Activated naive CD4-positive, alpha-beta T cell treated with anti-CD3 and anti-CD28 coated beads, Interleukin-2, amount 50 U/mL, for 16 hours (primary cell): Measurements from ENCODE around the gene ENPP3.
"Not testable (repeated sequence)": the region's sequence is repeated elsewhere in the genome, so short reads cannot be mapped to it uniquely, and the experiment has no call there.

Experiments
- DNase-seq: peaks from one replicate; pipeline ENCODE4 v3.0.0-alpha.2; 2020

The ENPP3 gene

GRCh38 chr6:131741688-131742393 lies 104.7 kb downstream of the ENPP3 start:
- DNase-seq, result no peak

GRCh38 chr6:131744432-131745287 lies 107.6 kb downstream of the ENPP3 start:
- DNase-seq, result no peak

GRCh38 chr6:131745476-131745875 lies 108.4 kb downstream of the ENPP3 start:
- DNase-seq, result no peak

GRCh38 chr6:131747821-131748353 lies 110.8 kb downstream of the ENPP3 start:
- DNase-seq, result no peak

- DNase-seq, result no peak
Measured at GRCh38 chr6:131749023-131749422, 111.9 kb downstream of the ENPP3 start.

GRCh38 chr6:131751012-131751715 lies 114.1 kb downstream of the ENPP3 start:
- DNase-seq, result not testable (repeated sequence)

- no peak for DNase-seq
Measured at GRCh38 chr6:131754088-131754487, 117.0 kb downstream of the ENPP3 start.

- DNase-seq, result no peak
Measured at GRCh38 chr6:131754715-131755567, 117.8 kb downstream of the ENPP3 start.

GRCh38 chr6:131755597-131755996 lies 118.5 kb downstream of the ENPP3 start:
- DNase-seq, result no peak

- no peak for DNase-seq
Measured at GRCh38 chr6:131756039-131756438, 118.9 kb downstream of the ENPP3 start.

- no peak for DNase-seq
Measured at GRCh38 chr6:131758920-131759319, 121.8 kb downstream of the ENPP3 start.

- DNase-seq, result no peak
Measured at GRCh38 chr6:131761060-131761761, 124.1 kb downstream of the ENPP3 start.

GRCh38 chr6:131761762-131762067 lies 124.6 kb downstream of the ENPP3 start:
- DNase-seq, result no peak

GRCh38 chr6:131762984-131763383 lies 125.9 kb downstream of the ENPP3 start:
- DNase-seq, result no peak

GRCh38 chr6:131763749-131764148 lies 126.6 kb downstream of the ENPP3 start:
- DNase-seq, result no peak

GRCh38 chr6:131764350-131764749 lies 127.2 kb downstream of the ENPP3 start:
- no peak for DNase-seq

- no peak for DNase-seq
Measured at GRCh38 chr6:131765081-131765803, 128.1 kb downstream of the ENPP3 start.

- no peak for DNase-seq
Measured at GRCh38 chr6:131765804-131766135, 128.7 kb downstream of the ENPP3 start.

GRCh38 chr6:131766631-131767030 lies 129.5 kb downstream of the ENPP3 start:
- DNase-seq, result no peak

- DNase-seq, result no peak
Measured at GRCh38 chr6:131768964-131769363, 131.9 kb downstream of the ENPP3 start.
